A549 treated with Mapracorat at 1 μM for 4 hours (cell line): ENCODE measurements around the gene FBXL2. TPM values are rescaled to one million over a fixed set of nuclear protein-coding genes. Genes with fewer than 3 reads are reported as not detected.

Source experiments
- total RNA-seq: library from RNA; stranded (reverse); fragments of 200-300 nt; extraction: Qiagen RNA extraction; gene quantifications from 5 replicates; pipeline ENCODE4 v1.2.3, GENCODE V29; 2022

Gene FBXL2, protein sequence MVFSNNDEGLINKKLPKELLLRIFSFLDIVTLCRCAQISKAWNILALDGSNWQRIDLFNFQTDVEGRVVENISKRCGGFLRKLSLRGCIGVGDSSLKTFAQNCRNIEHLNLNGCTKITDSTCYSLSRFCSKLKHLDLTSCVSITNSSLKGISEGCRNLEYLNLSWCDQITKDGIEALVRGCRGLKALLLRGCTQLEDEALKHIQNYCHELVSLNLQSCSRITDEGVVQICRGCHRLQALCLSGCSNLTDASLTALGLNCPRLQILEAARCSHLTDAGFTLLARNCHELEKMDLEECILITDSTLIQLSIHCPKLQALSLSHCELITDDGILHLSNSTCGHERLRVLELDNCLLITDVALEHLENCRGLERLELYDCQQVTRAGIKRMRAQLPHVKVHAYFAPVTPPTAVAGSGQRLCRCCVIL
- total RNA-seq = 5.5 to 8.3 TPM (median 7.5 TPM) in 5 replicates

GRCh38 chr3:33277193-33277882, at the start of gene FBXL2:
TSS of gene FBXL2 (plus strand) at chr3:33277442. CDS start at chr3:33277513, 71 bp downstream.

Other genes starting within 250 kb of the FBXL2 start
- 63.9 to 79.8 TPM (median 67.8 TPM) in 5 replicates for gene GLB1, start 180.3 kb upstream of the FBXL2 start, total RNA-seq
- gene TMPPE, start 180.3 kb upstream of the FBXL2 start, total RNA-seq = 1.3 to 1.8 TPM (median 1.4 TPM) in 5 replicates
- 254 to 302 TPM (median 293 TPM) in 5 replicates for gene CRTAP, start 163.4 kb upstream of the FBXL2 start, total RNA-seq
- gene SUSD5, start 58.6 kb upstream of the FBXL2 start, total RNA-seq = 3.0 to 4.0 TPM (median 3.2 TPM) in 5 replicates
- gene UBP1, start 163.0 kb downstream of the FBXL2 start, total RNA-seq = 49.1 to 54.8 TPM (median 52.7 TPM) in 5 replicates